HG03575 (cell line): ENCODE data around the gene FIBCD1.

ENCODE experiments used
- ATAC-seq: cut with Tn5 transposase; IDR thresholded peaks from one replicate; pipeline ENCODE4 v1.9.1; 2021; ENCODE audit not compliant: unreplicated experiment, insufficient number of reproducible peaks, low FRiP score; ENCODE audit errors: extremely low read depth

FIBCD1 gene

DNA sequence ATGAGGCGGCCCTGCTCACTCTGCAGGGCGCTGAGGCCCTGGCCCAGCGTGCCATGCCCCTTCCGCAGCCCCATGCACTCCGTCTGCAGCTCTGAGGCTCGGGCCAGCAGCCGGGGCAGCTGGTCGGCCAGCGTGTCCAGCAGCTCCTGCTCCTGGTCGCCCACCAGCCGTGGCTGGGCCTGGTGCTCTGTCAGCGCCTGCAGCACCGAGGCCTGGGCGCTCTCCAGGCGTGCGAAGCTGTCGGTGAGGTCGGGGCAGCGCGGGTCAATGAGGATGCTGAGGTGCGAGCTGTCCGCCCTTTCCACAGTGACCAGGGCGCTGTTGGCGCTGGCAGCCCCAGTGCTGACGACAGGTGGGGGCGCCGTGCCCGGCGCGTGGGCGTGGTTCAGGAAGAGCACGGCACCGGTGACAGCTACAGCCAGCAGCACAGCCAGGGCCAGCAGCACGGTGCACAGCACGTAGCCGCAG is 9.4 kb downstream of the FIBCD1 start:
- no peak for ATAC-seq

GRCh38 chr9:130927995-130928900 is 10.8 kb downstream of the FIBCD1 start:
- ATAC-seq = no peak

DNA sequence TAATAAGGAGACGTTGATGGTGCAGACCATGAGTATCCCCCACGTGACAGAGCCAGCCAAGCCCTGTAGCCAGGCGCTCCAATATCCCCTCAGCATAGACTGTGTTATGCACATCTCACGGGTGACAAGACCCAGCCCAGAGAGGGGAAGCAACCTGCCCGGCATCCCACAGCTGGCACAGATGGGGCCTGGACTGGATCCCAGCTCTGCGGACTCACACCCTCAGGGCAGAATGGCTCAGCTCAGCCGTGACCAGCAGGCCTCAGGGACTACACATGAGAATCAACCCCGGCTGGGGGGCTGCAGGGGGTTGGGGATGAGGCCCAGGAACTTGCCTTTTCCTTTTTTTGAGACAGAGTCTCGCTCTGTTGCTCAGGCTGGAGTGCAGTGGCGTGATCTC is 11.7 kb downstream of the FIBCD1 start:
- ATAC-seq = no peak

GRCh38 chr9:130925050-130925678 is 13.9 kb downstream of the FIBCD1 start:
- ATAC-seq = no peak

DNA sequence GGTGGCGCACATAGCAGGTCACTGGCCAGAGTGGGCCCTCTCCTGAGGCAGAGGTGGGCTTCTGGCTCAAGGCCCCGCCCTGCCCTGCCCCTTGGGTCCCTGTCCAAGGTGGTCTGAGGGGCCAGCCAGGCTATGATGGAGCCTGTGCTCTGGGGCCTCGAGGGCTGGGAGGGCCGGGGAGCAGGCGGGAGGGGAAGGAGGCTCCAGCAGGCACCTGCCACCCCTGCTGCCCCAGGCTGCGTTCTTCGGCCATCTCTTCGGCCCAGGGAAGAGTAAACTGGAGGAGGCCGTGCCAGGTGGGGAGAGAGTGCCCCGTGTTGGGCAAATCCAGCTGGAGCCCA is 14.6 kb downstream of the FIBCD1 start:
- ATAC-seq = no peak

- no peak for ATAC-seq
Measured at GRCh38 chr9:130923611-130924447, 15.2 kb downstream of the FIBCD1 start.

- no peak for ATAC-seq
Measured at GRCh38 chr9:130922893-130923610, 16.0 kb downstream of the FIBCD1 start.

DNA sequence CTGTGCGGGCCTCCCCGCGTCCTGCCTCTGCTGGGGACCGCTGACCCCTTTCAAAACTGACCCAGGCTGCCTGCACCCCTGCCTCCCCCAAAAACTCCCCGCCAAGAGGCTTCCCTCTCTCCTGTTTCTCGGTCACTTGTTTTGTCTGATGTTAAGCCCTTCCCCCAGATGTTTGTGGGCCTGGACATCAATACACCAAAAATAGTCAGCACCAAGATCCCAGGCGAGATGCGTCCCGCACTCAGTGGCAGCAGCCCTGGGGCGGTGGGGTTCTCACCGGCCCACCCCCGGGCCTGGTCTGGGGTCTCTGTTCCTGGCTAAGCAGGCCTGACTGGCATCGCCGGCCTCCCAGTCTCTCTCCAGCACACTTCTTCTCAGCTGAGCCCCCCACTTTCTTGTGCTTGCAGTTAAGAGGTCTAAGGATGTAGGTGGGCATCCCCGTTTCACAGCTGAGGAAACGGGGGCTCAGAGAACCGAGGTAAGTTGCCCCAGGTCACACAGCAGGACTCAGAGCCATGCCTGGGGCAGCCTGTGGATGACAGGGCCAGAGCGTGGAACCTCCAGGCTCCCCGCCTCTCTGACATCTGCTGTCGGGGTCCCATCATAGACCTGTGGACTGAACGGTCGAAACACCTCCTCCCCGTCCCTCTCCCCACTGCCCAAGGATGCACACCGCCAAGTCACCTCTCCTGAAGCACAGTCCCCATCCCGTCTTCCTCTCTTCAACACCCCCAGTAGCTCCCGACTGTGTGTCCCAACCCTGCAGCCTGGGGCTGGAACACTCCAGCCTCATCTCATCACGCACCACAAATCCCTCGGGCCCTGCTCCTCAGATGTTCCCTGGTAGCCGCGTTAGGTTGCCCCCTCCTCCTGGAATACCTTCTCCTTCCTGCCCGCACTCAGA is 16.8 kb downstream of the FIBCD1 start:
- no peak for ATAC-seq

GRCh38 chr9:130921300-130921988 is 17.6 kb downstream of the FIBCD1 start:
- ATAC-seq = no peak

GRCh38 chr9:130920762-130921299 is 18.2 kb downstream of the FIBCD1 start:
- no peak for ATAC-seq

DNA sequence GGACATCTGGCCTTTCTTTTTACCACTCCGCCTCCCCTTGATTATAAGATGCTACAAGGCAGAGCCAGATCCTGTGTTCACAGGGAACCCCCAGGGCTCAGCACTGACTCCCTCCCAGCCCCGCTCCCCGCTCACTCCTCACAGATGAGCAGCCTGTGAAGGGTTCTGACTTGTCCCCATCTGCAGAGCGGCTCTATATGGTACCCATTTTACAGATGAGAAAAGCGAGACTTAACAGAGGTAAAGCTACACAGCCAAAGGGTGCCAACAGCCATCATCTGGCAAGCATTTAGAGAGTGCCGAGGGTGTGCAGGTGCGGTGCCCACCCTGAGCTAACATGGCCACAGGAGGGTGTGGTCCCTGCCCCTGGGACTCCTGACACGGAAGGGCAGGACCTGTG is 18.8 kb downstream of the FIBCD1 start:
- ATAC-seq = no peak

- ATAC-seq = no peak
Measured at GRCh38 chr9:130919559-130920145, 19.4 kb downstream of the FIBCD1 start.

- no peak for ATAC-seq
Measured at GRCh38 chr9:130918826-130919558, 20.1 kb downstream of the FIBCD1 start.

DNA sequence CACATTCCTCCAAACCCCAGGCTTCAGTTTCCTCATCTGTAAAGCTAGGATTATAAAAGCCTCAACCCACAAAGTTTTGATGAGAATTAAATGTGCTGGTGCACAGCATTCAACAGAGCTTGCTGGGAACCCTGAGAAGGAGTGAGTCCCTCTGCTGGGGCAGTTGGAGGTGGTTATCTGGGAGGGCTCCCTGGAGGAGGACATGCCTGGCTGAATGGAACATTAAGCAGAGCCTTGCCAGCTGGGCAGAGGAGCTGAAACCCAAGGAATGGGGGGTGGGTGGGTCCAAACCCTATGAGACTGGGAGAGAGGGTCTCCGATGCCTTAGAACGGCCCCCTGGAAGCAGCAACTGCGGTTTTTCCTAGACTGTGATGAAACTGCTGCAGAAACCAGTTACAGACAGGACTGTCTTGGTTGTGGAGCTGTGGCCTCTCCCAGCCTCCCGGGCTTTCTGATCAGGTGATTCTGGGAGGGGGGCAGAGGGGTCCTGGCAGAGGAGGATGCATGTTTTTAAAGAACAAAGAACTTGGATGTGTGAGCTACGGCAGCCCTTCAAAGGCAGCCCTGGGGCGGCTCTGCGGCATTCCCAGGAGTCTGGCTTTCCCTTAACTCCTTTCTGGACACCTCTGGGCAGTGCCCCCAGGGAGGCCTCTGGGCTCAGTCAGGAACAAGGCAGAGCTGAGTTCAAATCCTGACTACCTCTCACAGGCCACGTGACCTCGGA is 20.8 kb downstream of the FIBCD1 start:
- ATAC-seq = no peak

- no peak for ATAC-seq
Measured at GRCh38 chr9:130917168-130917960, 21.7 kb downstream of the FIBCD1 start.
